ENCODE results near the gene SMARCAD1. TPM values are rescaled to one million over a fixed set of nuclear protein-coding genes. Genes with fewer than 3 reads are reported as not detected.
"Not testable (repeated sequence)": the region's sequence is repeated elsewhere in the genome, so short reads cannot be mapped to it uniquely, and the experiment has no call there.

Gene SMARCAD1
- polyA plus RNA-seq, 1 donor (not counting 4 experiments of a cell fraction or from before 2014, with no cell fraction given), result 27.8 TPM

DNA sequence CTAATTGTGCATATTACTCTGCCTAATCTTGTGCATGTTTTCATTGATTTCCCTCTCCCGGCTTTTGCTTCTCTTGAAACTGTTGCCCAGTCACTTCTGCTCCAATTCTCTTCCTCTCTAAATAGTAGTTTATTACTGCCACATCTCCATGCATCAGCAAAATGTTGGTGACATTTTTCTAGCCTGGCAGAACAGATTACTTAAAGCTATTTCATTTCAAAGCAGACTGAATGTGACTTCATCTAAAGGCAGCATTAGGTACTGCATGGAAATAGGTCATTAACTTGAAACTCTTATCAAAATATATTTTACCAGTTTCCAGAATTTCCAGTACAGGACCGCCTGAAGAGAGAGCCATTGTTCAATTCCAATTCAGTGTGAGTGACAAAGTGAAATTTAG lies 82.6 kb downstream of the SMARCAD1 start:
- no peaks in the 10 kb centered on the region for H3K4me1 ChIP-seq (ENCODE audit: control insufficient read depth, extremely low read depth, insufficient read depth, low read length)
- DNase-seq (ENCODE audit: low read depth, low spot score), result no peak
- FAIRE-seq, result no peak
- no peaks in the 10 kb centered on the region for H3K9me1 ChIP-seq (ENCODE audit: control insufficient read depth, extremely low read depth, insufficient read depth, low read length)
- no peak overlapping the region for H3K27ac ChIP-seq (ENCODE audit: control insufficient read depth, insufficient read depth, low read length)
- no peaks in the 10 kb centered on the region for H3K79me2 ChIP-seq (ENCODE audit: control insufficient read depth, insufficient read depth, low read length)
- no peak for TF ChIP-seq EZH2 (IDR thresholded peaks at IDR 0.05; ENCODE audit: low read length)
- TF ChIP-seq, protein P1, sequence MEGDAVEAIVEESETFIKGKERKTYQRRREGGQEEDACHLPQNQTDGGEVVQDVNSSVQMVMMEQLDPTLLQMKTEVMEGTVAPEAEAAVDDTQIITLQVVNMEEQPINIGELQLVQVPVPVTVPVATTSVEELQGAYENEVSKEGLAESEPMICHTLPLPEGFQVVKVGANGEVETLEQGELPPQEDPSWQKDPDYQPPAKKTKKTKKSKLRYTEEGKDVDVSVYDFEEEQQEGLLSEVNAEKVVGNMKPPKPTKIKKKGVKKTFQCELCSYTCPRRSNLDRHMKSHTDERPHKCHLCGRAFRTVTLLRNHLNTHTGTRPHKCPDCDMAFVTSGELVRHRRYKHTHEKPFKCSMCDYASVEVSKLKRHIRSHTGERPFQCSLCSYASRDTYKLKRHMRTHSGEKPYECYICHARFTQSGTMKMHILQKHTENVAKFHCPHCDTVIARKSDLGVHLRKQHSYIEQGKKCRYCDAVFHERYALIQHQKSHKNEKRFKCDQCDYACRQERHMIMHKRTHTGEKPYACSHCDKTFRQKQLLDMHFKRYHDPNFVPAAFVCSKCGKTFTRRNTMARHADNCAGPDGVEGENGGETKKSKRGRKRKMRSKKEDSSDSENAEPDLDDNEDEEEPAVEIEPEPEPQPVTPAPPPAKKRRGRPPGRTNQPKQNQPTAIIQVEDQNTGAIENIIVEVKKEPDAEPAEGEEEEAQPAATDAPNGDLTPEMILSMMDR (optimal IDR thresholded peaks at IDR 0.05 in 1 of 3, IDR thresholded peaks at IDR 0.05 in 1 of 3, conservative IDR thresholded peaks at IDR 0.05 in 1 of 3; ENCODE audit: extremely low read depth in 1 of 3, insufficient read depth in 2 of 3, low read length in 3 of 3), result no peak
- no peaks in the 10 kb centered on the region for H4K20me1 ChIP-seq (ENCODE audit: control insufficient read depth, extremely low read depth, insufficient read depth, low read length)
- no peaks in the 10 kb centered on the region for H3K9me3 ChIP-seq (ENCODE audit: control insufficient read depth, low read depth, low read length)
- dilution Hi-C loops (cut with MboI; ENCODE audit: extremely low pct_ligation_motif_present, low sequenced_read_pairs), result no loop called here
- H3K4me2 ChIP-seq (ENCODE audit: control insufficient read depth, extremely low read depth, insufficient read depth, low read depth, low read length), result no peak overlapping the region
- H2AFZ ChIP-seq (ENCODE audit: control insufficient read depth, low read length), result no peak overlapping the region
- no peak overlapping the region for H3K9ac ChIP-seq (ENCODE audit: control insufficient read depth, extremely low read depth, insufficient read depth, low read length)
- no peak overlapping the region for H3K4me3 ChIP-seq (ENCODE audit: control insufficient read depth in 2 of 3, extremely low read depth in 1 of 3, insufficient read depth in 2 of 3, low read depth in 1 of 3, low read length in 3 of 3)
- no peaks in the 10 kb centered on the region for H3K27me3 ChIP-seq (ENCODE audit: control insufficient read depth, extremely low read depth, insufficient read depth, low read length)
- H3K36me3 ChIP-seq (ENCODE audit: control insufficient read depth in 2 of 2, extremely low read depth in 1 of 2, insufficient read depth in 2 of 2, low read length in 2 of 2), result peaks cover 1 to 11% of the 10 kb centered on the region in 2 experiments

DNA sequence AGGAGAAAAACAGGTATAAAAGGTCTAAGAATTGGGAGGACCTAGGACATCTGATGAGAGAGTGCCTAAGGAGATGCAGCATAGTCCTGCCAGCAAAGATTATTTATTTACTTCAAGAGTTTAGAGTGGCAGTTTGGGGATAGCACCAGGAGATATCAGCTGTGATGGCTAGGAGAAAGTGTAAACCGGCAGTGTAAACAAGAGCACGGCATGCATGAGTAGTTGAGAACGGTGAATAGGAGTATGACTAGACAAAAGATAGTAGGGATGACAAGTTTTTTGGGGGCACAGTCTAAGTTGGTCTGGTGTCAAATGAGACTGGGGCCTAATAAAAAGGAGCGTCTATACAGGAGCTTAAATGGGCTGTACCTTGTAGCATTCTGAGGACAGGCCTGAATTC lies 86.3 kb downstream of the SMARCAD1 start:
- H3K4me2 ChIP-seq (ENCODE audit: control insufficient read depth, extremely low read depth, insufficient read depth, low read depth, low read length); H3K27ac ChIP-seq (ENCODE audit: control insufficient read depth, insufficient read depth, low read length); H3K9me1 ChIP-seq (ENCODE audit: control insufficient read depth, extremely low read depth, insufficient read depth, low read length); H3K9me3 ChIP-seq (ENCODE audit: control insufficient read depth, low read depth, low read length); H4K20me1 ChIP-seq (ENCODE audit: control insufficient read depth, extremely low read depth, insufficient read depth, low read length); DNase-seq (ENCODE audit: low read depth, low spot score); H3K4me3 ChIP-seq (ENCODE audit: control insufficient read depth in 2 of 3, extremely low read depth in 1 of 3, insufficient read depth in 2 of 3, low read depth in 1 of 3, low read length in 3 of 3); H3K36me3 ChIP-seq (ENCODE audit: control insufficient read depth in 2 of 2, extremely low read depth in 1 of 2, insufficient read depth in 2 of 2, low read length in 2 of 2); H3K4me1 ChIP-seq (ENCODE audit: control insufficient read depth, extremely low read depth, insufficient read depth, low read length); H2AFZ ChIP-seq (ENCODE audit: control insufficient read depth, low read length); FAIRE-seq; H3K79me2 ChIP-seq (ENCODE audit: control insufficient read depth, insufficient read depth, low read length); dilution Hi-C loops (cut with MboI; ENCODE audit: extremely low pct_ligation_motif_present, low sequenced_read_pairs); H3K27me3 ChIP-seq (ENCODE audit: control insufficient read depth, extremely low read depth, insufficient read depth, low read length); H3K9ac ChIP-seq (ENCODE audit: control insufficient read depth, extremely low read depth, insufficient read depth, low read length): not testable (repeated sequence)

DNA sequence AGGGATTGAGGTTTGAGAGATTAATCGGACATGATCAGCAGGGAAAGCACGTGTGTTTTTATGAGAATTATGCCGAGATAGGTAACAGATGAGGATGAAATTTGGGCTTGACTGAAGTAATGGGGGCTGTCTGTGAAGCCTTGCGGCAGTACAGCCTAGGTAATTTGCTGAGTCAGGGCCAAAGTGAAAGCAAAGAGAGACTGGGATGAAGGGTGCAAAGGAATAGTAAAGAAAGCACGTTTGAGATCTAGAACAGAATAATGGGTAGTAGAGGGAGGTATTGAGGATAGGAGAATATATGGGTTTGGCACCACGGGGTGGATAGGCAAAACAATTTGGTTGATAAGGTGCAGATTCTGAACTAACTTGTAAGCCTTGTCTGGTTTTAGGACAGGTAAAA lies 87.8 kb downstream of the SMARCAD1 start:
- FAIRE-seq, result not testable (repeated sequence)

More for the DNA sequence above, 87.8 kb downstream of the SMARCAD1 start:
- H3K9me3 ChIP-seq (ENCODE audit: control insufficient read depth, low read depth, low read length); H3K9me1 ChIP-seq (ENCODE audit: control insufficient read depth, extremely low read depth, insufficient read depth, low read length); DNase-seq (ENCODE audit: low read depth, low spot score); H3K27me3 ChIP-seq (ENCODE audit: control insufficient read depth, extremely low read depth, insufficient read depth, low read length); H3K79me2 ChIP-seq (ENCODE audit: control insufficient read depth, insufficient read depth, low read length); H3K4me3 ChIP-seq (ENCODE audit: control insufficient read depth in 2 of 3, extremely low read depth in 1 of 3, insufficient read depth in 2 of 3, low read depth in 1 of 3, low read length in 3 of 3); H4K20me1 ChIP-seq (ENCODE audit: control insufficient read depth, extremely low read depth, insufficient read depth, low read length); H2AFZ ChIP-seq (ENCODE audit: control insufficient read depth, low read length); H3K27ac ChIP-seq (ENCODE audit: control insufficient read depth, insufficient read depth, low read length); dilution Hi-C loops (cut with MboI; ENCODE audit: extremely low pct_ligation_motif_present, low sequenced_read_pairs); H3K9ac ChIP-seq (ENCODE audit: control insufficient read depth, extremely low read depth, insufficient read depth, low read length); H3K36me3 ChIP-seq (ENCODE audit: control insufficient read depth in 2 of 2, extremely low read depth in 1 of 2, insufficient read depth in 2 of 2, low read length in 2 of 2); H3K4me1 ChIP-seq (ENCODE audit: control insufficient read depth, extremely low read depth, insufficient read depth, low read length); H3K4me2 ChIP-seq (ENCODE audit: control insufficient read depth, extremely low read depth, insufficient read depth, low read depth, low read length): not testable (repeated sequence)

All from keratinocyte (primary cell).